ENCODE measurements around the gene CD300LG.

GRCh38 chr17:43841282-43841681 lies 5.7 kb upstream of the CD300LG start:
- TF ChIP-seq CTCF (conservative IDR thresholded peaks at IDR 0.05; ENCODE audit: low read depth, low read length), result no peak
- TF ChIP-seq EZH2 (IDR thresholded peaks at IDR 0.05; ENCODE audit: borderline replicate concordance, low read depth, low read length, poor library complexity, severe bottlenecking), result no peak
